ENCODE measurements around the gene HNRNPLL.

- TF ChIP-seq, protein P1, sequence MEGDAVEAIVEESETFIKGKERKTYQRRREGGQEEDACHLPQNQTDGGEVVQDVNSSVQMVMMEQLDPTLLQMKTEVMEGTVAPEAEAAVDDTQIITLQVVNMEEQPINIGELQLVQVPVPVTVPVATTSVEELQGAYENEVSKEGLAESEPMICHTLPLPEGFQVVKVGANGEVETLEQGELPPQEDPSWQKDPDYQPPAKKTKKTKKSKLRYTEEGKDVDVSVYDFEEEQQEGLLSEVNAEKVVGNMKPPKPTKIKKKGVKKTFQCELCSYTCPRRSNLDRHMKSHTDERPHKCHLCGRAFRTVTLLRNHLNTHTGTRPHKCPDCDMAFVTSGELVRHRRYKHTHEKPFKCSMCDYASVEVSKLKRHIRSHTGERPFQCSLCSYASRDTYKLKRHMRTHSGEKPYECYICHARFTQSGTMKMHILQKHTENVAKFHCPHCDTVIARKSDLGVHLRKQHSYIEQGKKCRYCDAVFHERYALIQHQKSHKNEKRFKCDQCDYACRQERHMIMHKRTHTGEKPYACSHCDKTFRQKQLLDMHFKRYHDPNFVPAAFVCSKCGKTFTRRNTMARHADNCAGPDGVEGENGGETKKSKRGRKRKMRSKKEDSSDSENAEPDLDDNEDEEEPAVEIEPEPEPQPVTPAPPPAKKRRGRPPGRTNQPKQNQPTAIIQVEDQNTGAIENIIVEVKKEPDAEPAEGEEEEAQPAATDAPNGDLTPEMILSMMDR (IDR thresholded peaks at IDR 0.05 in 8 of 11, conservative IDR thresholded peaks at IDR 0.05 in 3 of 11): no peak
- no peak for TF ChIP-seq POLR2AphosphoS5 (IDR thresholded peaks at IDR 0.05)
Measured at GRCh38 chr2:38532366-38532765, 70.4 kb downstream of the HNRNPLL start.
